DND-41 (cell line): ENCODE data around the gene ADRA2B.
A peak's percentile ranks its signal among the peaks of the same experiment; 100 is the strongest.

Source experiments
- ATAC-seq: fragments of 200-7000 bp; cut with Tn5 transposase; 3 replicates; pipeline ENCODE4 v1.9.1; 2021; ENCODE audit warnings: low read depth; ENCODE audit not compliant: insufficient read depth
- DNase-seq: peaks from one replicate; pipeline ENCODE4 v3.0.0-alpha.2; 2020
- H2AFZ ChIP-seq: 2 replicates; pipeline ENCODE4 v1.6.0; 2012; ENCODE audit warnings: low read depth, low read length
- H3K27ac ChIP-seq: 2 replicates; pipeline ENCODE4 v1.5.1; 2012; ENCODE audit warnings: low read length, inconsistent platforms
- H3K27me3 ChIP-seq: fragments of 200-600 bp; sonication (generic); 2 replicates; pipeline ENCODE4 v1.6.0; 2012; ENCODE audit warnings: low read length, mild to moderate bottlenecking, inconsistent platforms; ENCODE audit not compliant: insufficient read depth, poor library complexity
- H3K36me3 ChIP-seq: 2 replicates; pipeline ENCODE4 v1.5.1; 2012; ENCODE audit warnings: low read length, inconsistent platforms; ENCODE audit not compliant: insufficient read depth
- H3K4me1 ChIP-seq: 2 replicates; pipeline ENCODE4 v1.5.1; 2012; ENCODE audit warnings: mild to moderate bottlenecking, low read length; ENCODE audit not compliant: insufficient read depth
- H3K4me2 ChIP-seq: 2 replicates; pipeline ENCODE4 v1.6.0; 2012; ENCODE audit warnings: mild to moderate bottlenecking, moderate library complexity, low read length, inconsistent platforms; ENCODE audit not compliant: insufficient read depth
- H3K4me3 ChIP-seq, 2 experiments: fragments of 200-600 bp in 1 of 2; shearing (Covaris generic) in 1 of 2; 2 replicates each; pipeline ENCODE4 v1.5.1; 2012 to 2016; ENCODE audit warnings: inconsistent platforms in 2 of 2, low read length in 2 of 2, mild to moderate bottlenecking in 2 of 2, low read depth in 1 of 2, moderate library complexity in 1 of 2
- H3K79me2 ChIP-seq: 2 replicates; pipeline ENCODE4 v1.6.0; 2012; ENCODE audit warnings: low read length, inconsistent platforms; ENCODE audit not compliant: insufficient read depth
- H3K9ac ChIP-seq: 2 replicates; pipeline ENCODE4 v1.6.0; 2012; ENCODE audit warnings: low read depth, mild to moderate bottlenecking, inconsistent platforms, low read length, moderate library complexity
- H3K9me3 ChIP-seq: 2 replicates; pipeline ENCODE4 v1.5.1; 2012; ENCODE audit warnings: low read length, moderate library complexity, mild to moderate bottlenecking, inconsistent platforms; ENCODE audit not compliant: insufficient read depth, severe bottlenecking
- H4K20me1 ChIP-seq: 2 replicates; pipeline ENCODE4 v1.6.0; 2012; ENCODE audit warnings: low read length; ENCODE audit not compliant: insufficient read depth
- EZH2 ChIP-seq: IDR thresholded peaks from 3 replicates; pipeline ENCODE4 v1.6.1; 2012; ENCODE audit warnings: borderline replicate concordance, low read depth, mild to moderate bottlenecking, moderate library complexity, low read length, inconsistent platforms; ENCODE audit not compliant: severe bottlenecking
- TF ChIP-seq, protein P1 (sequence below): IDR thresholded peaks from 2 replicates; pipeline ENCODE4 v1.5.1; 2012; ENCODE audit warnings: borderline replicate concordance, low read length, moderate library complexity, mild to moderate bottlenecking; ENCODE audit not compliant: poor library complexity, severe bottlenecking; ENCODE audit errors: extremely low read depth

ADRA2B gene

DNA sequence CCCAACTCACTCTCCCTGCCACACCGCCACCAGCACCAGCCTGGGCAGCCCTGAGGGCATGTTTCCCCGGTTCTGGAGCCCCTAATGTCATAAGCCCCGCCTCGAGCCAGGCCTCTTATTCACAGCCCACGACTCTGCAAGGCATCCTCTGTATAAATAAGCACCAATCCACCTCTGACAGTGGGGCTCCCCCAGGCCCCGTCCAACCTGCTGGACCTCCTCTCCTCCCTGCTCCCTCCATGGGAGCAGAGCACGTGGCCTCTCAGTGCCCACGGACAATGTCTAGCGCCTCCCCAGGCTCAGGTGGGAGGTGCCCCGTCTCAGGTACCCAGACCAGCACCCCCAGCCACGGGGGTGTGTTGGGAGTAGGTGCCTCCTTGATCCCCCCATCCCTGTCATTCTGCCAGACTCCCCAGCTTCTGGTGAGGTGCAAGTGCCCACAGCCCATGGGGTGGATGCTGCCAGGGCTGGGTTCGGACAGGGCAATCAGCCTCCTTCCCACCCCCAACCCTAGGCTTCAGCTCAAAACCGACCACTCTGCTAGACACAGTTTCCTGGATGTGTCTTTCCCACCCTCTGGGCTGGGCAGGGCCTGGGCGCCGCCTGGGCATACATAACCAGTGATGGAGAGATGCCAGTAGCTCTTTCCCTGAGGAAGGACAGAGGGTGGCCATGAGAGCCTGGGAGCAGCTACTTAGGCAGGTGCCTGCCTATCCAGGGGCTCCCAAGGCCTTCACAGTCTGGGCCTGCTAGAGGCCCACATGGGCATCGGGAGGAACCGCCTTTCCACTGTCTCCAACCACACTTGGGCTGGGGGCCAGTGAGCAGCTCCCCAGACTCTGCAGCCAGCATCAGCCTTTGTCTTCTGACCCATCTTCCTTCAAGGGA lies 1.6 kb upstream of the ADRA2B start:
- no peak overlapping the region for H2AFZ ChIP-seq
- TF ChIP-seq, protein P1, sequence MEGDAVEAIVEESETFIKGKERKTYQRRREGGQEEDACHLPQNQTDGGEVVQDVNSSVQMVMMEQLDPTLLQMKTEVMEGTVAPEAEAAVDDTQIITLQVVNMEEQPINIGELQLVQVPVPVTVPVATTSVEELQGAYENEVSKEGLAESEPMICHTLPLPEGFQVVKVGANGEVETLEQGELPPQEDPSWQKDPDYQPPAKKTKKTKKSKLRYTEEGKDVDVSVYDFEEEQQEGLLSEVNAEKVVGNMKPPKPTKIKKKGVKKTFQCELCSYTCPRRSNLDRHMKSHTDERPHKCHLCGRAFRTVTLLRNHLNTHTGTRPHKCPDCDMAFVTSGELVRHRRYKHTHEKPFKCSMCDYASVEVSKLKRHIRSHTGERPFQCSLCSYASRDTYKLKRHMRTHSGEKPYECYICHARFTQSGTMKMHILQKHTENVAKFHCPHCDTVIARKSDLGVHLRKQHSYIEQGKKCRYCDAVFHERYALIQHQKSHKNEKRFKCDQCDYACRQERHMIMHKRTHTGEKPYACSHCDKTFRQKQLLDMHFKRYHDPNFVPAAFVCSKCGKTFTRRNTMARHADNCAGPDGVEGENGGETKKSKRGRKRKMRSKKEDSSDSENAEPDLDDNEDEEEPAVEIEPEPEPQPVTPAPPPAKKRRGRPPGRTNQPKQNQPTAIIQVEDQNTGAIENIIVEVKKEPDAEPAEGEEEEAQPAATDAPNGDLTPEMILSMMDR, result peak; percentile 14
- TF ChIP-seq EZH2, result no peak
- H3K79me2 ChIP-seq, result no peaks in the 10 kb centered on the region
- no peaks in the 10 kb centered on the region for H3K27me3 ChIP-seq
- H4K20me1 ChIP-seq, result no peaks in the 10 kb centered on the region
- no peak overlapping the region for H3K4me3 ChIP-seq
- H3K9me3 ChIP-seq, result no peaks in the 10 kb centered on the region
- no peak overlapping the region for H3K9ac ChIP-seq
- DNase-seq, result no peak
- no peak for ATAC-seq
- H3K27ac ChIP-seq, result no peak overlapping the region
- H3K4me1 ChIP-seq, result no peaks in the 10 kb centered on the region
- no peak overlapping the region for H3K4me2 ChIP-seq
- H3K36me3 ChIP-seq, result no peaks in the 10 kb centered on the region

DNA sequence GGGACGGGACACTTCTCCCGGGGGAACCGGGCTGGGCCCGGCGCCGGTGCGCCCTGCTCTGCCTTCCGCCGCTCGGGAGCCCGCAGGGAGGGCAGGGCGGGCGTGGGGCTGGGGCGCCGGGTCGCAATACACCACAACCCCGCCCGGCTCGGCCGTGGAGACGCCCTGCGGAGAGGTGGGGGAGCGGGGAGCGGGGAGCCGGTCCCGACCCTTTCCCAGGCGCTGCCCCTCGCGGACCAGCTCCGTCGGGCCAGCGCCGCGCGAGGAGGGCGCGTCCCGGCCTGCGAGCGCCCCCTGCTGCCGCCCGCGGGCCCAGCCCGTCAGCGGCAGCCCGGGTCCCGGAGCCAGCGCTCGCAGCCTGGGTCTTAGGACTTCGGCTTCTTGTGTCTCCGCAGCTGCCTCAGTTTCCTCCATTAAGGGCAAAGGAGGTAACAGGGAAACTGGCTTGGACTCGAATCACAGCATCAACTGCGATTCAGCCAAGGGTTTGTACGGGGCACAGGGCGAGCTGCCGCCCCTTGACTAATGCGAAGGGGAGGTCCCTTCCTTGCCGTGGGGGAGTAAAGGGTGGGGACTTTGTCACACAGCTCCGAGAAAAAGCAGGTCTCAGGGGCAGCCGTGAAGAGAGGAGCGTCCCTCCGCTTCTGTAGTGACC lies 635 bp upstream of the ADRA2B start:
- Histone ChIP-seq H3K4me2 (no peak overlapping the region), H3K9me3 (no peaks in the 10 kb centered on the region), H3K27me3 (no peaks in the 10 kb centered on the region), H3K4me1 (no peaks in the 10 kb centered on the region), H3K4me3 (no peak overlapping the region), H3K27ac (no peak overlapping the region), H3K79me2 (no peaks in the 10 kb centered on the region), H2AFZ (no peak overlapping the region), H3K36me3 (no peaks in the 10 kb centered on the region), H4K20me1 (no peaks in the 10 kb centered on the region), H3K9ac (no peak overlapping the region)
- ATAC-seq (no peak), DNase-seq (no peak)
- TF ChIP-seq, protein P1, result no peak
- no peak for TF ChIP-seq EZH2

DNA sequence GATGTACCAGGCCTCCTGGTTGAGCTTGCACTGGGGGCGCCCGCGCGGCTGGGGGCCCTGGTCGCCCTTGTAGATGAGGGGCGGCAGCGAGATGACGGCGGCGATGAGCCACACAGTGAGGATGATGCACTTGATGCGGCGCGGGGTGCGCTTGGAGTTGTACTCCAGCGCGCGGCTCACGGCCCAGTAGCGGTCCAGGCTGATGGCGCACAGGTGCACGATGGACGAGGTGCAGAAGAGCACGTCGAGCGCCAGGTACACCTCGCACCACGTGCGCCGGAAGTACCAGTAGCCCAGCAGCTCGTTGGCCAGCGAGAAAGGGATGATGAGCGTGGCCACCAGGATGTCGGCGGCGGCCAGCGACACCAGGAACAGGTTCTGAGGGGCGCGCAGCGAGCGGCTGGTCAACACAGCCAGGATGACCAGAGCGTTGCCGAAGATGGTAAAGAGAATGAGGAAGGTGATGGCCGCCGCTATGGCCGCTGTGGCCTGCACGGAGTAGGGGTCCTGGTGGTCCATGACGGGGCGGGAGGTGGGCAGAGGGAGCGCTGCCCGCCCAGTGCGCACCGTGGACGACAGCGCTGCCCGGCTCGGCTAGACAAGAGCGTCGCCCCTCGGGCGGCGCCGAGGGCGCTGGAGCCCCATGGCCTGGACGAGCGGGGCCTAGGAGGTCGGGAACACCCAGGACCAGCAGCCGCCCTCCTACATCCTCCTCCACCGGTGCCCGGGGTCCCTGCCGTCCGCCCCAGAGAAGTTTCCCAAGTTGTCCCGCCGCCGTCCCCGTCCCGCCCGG lies 544 bp downstream of the ADRA2B start:
- no peaks in the 10 kb centered on the region for H3K27me3 ChIP-seq
- DNase-seq (no peak), ATAC-seq (no peak)
- H3K4me1 ChIP-seq, result no peaks in the 10 kb centered on the region
- no peak overlapping the region for H3K4me2 ChIP-seq
- H3K9ac ChIP-seq, result no peak overlapping the region
- TF ChIP-seq EZH2, result no peak
- TF ChIP-seq, protein P1, result no peak
- no peak overlapping the region for H3K27ac ChIP-seq
- H3K9me3 ChIP-seq, result no peaks in the 10 kb centered on the region
- no peaks in the 10 kb centered on the region for H4K20me1 ChIP-seq
- no peak overlapping the region for H3K4me3 ChIP-seq
- H2AFZ ChIP-seq, result no peak overlapping the region
- no peaks in the 10 kb centered on the region for H3K79me2 ChIP-seq
- H3K36me3 ChIP-seq, result no peaks in the 10 kb centered on the region
